Adrenal gland (tissue), 5 donors: ENCODE measurements around the gene PARVB.

Source experiments
- CTCF ChIP-seq, 6 experiments: fragments of 450-650 bp in 4 of 6; fragments of 200-600 bp in 2 of 6; sonication (generic) in 1 of 6; IDR thresholded peaks; 1 replicate in 5 of 6; 2 replicates in 1 of 6; pipeline versions ENCODE4 v1.5.1 to v1.8.0; 2016 to 2021; ENCODE audit warnings: antibody characterized with exemption in 6 of 6, mild to moderate bottlenecking in 2 of 6, moderate library complexity in 1 of 6
- POLR2A ChIP-seq, 2 donors: fragments of 450-650 bp; IDR thresholded peaks; one replicate each; pipeline ENCODE4 v1.6.1; 2017; ENCODE audit warnings: antibody characterized with exemption in 2 of 2, mild to moderate bottlenecking in 2 of 2, moderate library complexity in 1 of 2
- donor health status: DM: no; HTN: no; CAD: no.

- no peak for TF ChIP-seq POLR2A (IDR thresholded peaks at IDR 0.05)
- no peak for TF ChIP-seq CTCF (IDR thresholded peaks at IDR 0.05)
Measured at GRCh38 chr22:44207173-44207980, 183.3 kb downstream of the PARVB start.
